Measurements from ENCODE around the gene C2. TPM values are rescaled to one million over a fixed set of nuclear protein-coding genes. Genes with fewer than 3 reads are reported as not detected.

C2 gene
- total and polyA plus RNA-seq, 5 experiments from 2014 or later: 3.8 to 4.3 TPM; not detected in 3

DNA sequence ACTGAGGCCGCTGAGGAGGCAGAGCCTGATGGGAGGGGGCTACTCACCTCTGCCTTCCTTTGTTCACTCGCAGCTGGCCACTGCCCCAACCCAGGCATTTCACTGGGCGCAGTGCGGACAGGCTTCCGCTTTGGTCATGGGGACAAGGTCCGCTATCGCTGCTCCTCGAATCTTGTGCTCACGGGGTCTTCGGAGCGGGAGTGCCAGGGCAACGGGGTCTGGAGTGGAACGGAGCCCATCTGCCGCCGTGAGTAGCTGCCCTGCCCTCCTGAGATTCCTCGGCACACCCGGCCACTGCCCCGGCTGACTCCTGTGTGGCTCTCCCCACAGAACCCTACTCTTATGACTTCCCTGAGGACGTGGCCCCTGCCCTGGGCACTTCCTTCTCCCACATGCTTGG is 6.0 kb downstream of the C2 start:
- no peak overlapping the region for H3K4me3 Mint-ChIP-seq
- peaks cover 0 to 12% (median 2%) of the 10 kb centered on the region in 5 donors for H3K27me3 Mint-ChIP-seq
- DNase-seq: peak in 1 of 10 donors; percentile 42
- POLR2A ChIA-PET: no interaction called here
- H3K4me1 Mint-ChIP-seq: no peaks in the 10 kb centered on the region
- no peak for ATAC-seq
- no peaks in the 10 kb centered on the region for H3K36me3 Mint-ChIP-seq
- peak overlapping the region in 1 of 10 donors; percentile 31 for H3K27ac Mint-ChIP-seq
- H3K9me3 Mint-ChIP-seq: no peaks in the 10 kb centered on the region

DNA sequence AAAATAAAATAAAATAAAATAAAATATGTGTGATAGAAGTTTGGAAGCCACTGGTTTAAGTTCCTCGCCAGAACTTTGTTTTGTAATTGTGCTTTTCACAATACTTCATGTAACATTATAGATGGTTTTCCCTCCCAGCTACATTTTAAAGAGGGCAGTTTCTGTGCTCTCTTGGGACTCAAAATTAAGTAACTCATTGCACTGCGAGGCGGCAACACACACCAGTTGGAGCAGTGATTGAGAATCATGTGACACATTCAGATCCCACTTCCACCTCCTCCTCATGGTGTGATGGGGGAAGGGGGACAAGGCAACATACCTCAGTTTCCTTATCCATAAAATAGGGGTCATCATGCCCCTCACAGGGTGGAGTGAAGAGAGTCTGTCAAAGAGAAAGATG is 7.5 kb downstream of the C2 start:
- no peak for ATAC-seq
- H3K36me3 Mint-ChIP-seq: no peaks in the 10 kb centered on the region

DNA sequence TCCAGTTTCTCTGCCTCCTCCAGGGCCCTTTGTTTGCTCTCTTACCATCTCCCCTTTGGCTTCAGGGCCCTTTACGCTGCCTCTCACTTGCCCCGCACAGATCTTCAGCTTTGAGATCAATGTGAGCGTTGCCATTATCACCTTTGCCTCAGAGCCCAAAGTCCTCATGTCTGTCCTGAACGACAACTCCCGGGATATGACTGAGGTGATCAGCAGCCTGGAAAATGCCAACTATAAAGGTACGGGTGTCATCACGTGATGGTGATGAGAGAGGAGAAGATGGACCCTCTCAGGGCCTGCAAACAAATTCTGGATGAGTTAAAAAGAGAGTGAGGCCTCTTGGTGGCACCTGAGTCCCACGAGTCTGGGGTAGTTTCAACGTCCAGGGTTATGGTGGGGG is 8.3 kb downstream of the C2 start:
- H3K4me1 Mint-ChIP-seq: no peaks in the 10 kb centered on the region
- H3K4me3 Mint-ChIP-seq: no peak overlapping the region
- peak overlapping the region in 1 of 10 donors; percentile 43 for H3K27ac Mint-ChIP-seq
- DNase-seq (peak in 1 of 10 donors; percentile 14), ATAC-seq (no peak)
- peaks cover 0 to 12% (median under 1%) of the 10 kb centered on the region in 5 donors for H3K27me3 Mint-ChIP-seq
- POLR2A ChIA-PET: interaction anchor here (0.7 kb wide), 1 partner anchor 1966 kb away, joined by 3 read pairs; no protein-coding TSS in a partner anchor
- H3K9me3 Mint-ChIP-seq: no peaks in the 10 kb centered on the region
- no peaks in the 10 kb centered on the region for H3K36me3 Mint-ChIP-seq

More for the DNA sequence above, 7.5 kb downstream of the C2 start:
- Mint-ChIP-seq H3K4me3 (no peak overlapping the region), H3K4me1 (no peaks in the 10 kb centered on the region), H3K27me3 (peaks cover 0 to 12% (median 2%) of the 10 kb centered on the region in 5 donors), H3K9me3 (no peaks in the 10 kb centered on the region), H3K27ac (no peak overlapping the region)
- peak in 1 of 10 donors; percentile 11 for DNase-seq
- POLR2A ChIA-PET: no interaction called here

DNA sequence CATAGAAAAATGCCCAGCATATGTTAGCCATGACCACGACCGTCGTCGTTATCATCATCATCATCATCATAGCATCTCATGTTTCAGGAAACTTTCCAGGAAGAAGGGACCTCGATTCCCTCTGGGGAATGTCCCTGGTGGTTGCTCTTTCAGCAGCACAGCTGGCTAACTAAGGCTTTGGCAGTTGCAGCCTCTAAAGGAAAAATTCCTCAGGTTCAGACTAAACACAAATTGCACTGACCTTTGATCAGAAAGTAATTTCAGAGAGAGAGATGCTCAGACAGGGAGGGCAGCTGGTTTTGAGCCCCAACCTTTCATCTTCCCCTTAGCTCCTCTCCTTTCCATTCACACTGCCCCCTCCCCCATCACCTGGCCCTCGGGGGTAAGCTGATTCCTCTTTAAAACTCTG is 12.7 kb downstream of the C2 start:
- H3K27me3 Mint-ChIP-seq: peaks cover 0 to 9% (median 8%) of the 10 kb centered on the region in 5 donors
- no peaks in the 10 kb centered on the region for H3K36me3 Mint-ChIP-seq
- peaks cover 0 to 5% (median 0%) of the 10 kb centered on the region in 4 donors for H3K4me1 Mint-ChIP-seq
- ATAC-seq: no peak
- POLR2A ChIA-PET: no interaction called here
- no peak overlapping the region for H3K27ac Mint-ChIP-seq
- H3K4me3 Mint-ChIP-seq: no peak overlapping the region
- DNase-seq: no peak
- H3K9me3 Mint-ChIP-seq: no peaks in the 10 kb centered on the region

DNA sequence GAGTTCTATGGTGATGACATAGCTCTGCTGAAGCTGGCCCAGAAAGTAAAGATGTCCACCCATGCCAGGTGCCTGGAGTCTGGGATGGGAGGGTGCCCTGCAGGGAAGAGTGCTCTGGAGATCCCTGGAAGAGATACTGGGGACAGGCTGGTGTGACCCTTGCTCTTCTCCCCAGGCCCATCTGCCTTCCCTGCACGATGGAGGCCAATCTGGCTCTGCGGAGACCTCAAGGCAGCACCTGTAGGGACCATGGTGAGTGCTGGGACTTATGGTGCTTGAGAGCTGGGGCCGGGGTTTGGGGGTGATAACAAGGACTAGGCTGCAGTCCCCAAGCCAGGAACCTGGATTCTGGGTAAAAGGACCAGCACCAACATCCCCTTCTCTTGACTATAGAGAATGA is 16.2 kb downstream of the C2 start:
- Mint-ChIP-seq H3K36me3 (no peaks in the 10 kb centered on the region), H3K4me1 (peaks cover 0 to 13% (median 1%) of the 10 kb centered on the region in 4 donors), H3K9me3 (no peaks in the 10 kb centered on the region), H3K27me3 (peaks cover 0 to 9% (median 8%) of the 10 kb centered on the region in 5 donors), H3K4me3 (no peak overlapping the region), H3K27ac (no peak overlapping the region)
- POLR2A ChIA-PET: no interaction called here
- DNase-seq: peak in 1 of 10 donors; percentile 48
- ATAC-seq: no peak

DNA sequence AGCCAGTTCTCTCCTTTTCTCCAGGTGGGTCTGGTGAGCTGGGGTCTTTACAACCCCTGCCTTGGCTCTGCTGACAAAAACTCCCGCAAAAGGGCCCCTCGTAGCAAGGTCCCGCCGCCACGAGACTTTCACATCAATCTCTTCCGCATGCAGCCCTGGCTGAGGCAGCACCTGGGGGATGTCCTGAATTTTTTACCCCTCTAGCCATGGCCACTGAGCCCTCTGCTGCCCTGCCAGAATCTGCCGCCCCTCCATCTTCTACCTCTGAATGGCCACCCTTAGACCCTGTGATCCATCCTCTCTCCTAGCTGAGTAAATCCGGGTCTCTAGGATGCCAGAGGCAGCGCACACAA is 17.6 kb downstream of the C2 start:
- POLR2A ChIA-PET: no interaction called here
- Mint-ChIP-seq H3K4me1 (peaks cover 0 to 15% (median 1%) of the 10 kb centered on the region in 4 donors), H3K27ac (no peak overlapping the region), H3K4me3 (no peak overlapping the region), H3K36me3 (no peaks in the 10 kb centered on the region), H3K27me3 (peaks cover 0 to 9% (median 8%) of the 10 kb centered on the region in 5 donors), H3K9me3 (no peaks in the 10 kb centered on the region)
- DNase-seq (peak in 1 of 10 donors; percentile 24), ATAC-seq (no peak)

DNA sequence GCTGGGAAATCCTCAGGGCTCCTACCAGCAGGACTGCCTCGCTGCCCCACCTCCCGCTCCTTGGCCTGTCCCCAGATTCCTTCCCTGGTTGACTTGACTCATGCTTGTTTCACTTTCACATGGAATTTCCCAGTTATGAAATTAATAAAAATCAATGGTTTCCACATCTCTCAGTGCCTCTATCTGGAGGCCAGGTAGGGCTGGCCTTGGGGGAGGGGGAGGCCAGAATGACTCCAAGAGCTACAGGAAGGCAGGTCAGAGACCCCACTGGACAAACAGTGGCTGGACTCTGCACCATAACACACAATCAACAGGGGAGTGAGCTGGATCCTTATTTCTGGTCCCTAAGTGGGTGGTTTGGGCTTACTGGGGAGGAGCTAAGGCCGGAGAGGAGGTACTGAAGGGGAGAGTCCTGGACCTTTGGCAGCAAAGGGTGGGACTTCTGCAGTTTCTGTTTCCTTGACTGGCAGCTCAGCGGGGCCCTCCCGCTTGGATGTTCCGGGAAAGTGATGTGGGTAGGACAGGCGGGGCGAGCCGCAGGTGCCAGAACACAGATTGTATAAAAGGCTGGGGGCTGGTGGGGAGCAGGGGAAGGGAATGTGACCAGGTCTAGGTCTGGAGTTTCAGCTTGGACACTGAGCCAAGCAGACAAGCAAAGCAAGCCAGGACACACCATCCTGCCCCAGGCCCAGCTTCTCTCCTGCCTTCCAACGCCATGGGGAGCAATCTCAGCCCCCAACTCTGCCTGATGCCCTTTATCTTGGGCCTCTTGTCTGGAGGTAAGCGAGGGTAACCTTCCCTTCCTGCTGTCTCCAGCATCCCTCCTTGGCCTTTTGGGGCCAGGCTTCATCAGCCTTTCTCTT is 18.2 kb downstream of the C2 start, which contains the start of gene CFB:
CFB (plus strand) TSS at position 589 of the 863 bp plus-strand sequence; CDS start at position 716, 127 bp downstream.
- no peaks in the 10 kb centered on the region for H3K36me3 Mint-ChIP-seq
- DNase-seq: peak in 1 of 10 donors; percentile 19
- no peak for ATAC-seq
- H3K4me1 Mint-ChIP-seq: peaks cover 0 to 15% (median 1%) of the 10 kb centered on the region in 4 donors
- no peaks in the 10 kb centered on the region for H3K9me3 Mint-ChIP-seq
- POLR2A ChIA-PET: no interaction called here
- no peak within 1 kb of the TSS for H3K4me3 Mint-ChIP-seq
- H3K27me3 Mint-ChIP-seq: peaks cover 0 to 9% (median 8%) of the 10 kb centered on the region in 5 donors
- H3K27ac Mint-ChIP-seq: peak within 1 kb of the TSS in 4 of 10 donors; percentile 10 to 59 (median 17)

DNA sequence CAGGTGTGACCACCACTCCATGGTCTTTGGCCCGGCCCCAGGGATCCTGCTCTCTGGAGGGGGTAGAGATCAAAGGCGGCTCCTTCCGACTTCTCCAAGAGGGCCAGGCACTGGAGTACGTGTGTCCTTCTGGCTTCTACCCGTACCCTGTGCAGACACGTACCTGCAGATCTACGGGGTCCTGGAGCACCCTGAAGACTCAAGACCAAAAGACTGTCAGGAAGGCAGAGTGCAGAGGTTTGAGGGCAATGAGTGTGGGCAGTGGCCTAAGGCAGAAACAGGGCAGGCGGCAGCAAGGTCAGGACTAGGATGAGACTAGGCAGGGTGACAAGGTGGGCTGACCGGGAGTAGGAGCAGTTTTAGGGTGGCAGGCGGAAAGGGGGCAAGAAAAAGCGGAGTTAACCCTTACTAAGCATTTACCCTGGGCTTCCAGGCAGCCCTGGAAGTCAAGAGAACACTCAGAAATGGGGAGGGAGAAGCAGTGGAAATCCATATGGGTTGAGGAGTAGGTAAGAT is 18.9 kb downstream of the C2 start:
- Mint-ChIP-seq H3K9me3 (no peaks in the 10 kb centered on the region), H3K4me1 (peaks cover 0 to 15% (median 1%) of the 10 kb centered on the region in 4 donors), H3K36me3 (peaks cover 0 to 2% (median 0%) of the 10 kb centered on the region in 3 donors), H3K27ac (peak overlapping the region in 2 of 10 donors; percentile 15 to 59), H3K4me3 (no peak overlapping the region), H3K27me3 (peaks cover 0 to 9% (median 8%) of the 10 kb centered on the region in 5 donors)
- ATAC-seq (no peak), DNase-seq (no peak)
- POLR2A ChIA-PET: no interaction called here

DNA sequence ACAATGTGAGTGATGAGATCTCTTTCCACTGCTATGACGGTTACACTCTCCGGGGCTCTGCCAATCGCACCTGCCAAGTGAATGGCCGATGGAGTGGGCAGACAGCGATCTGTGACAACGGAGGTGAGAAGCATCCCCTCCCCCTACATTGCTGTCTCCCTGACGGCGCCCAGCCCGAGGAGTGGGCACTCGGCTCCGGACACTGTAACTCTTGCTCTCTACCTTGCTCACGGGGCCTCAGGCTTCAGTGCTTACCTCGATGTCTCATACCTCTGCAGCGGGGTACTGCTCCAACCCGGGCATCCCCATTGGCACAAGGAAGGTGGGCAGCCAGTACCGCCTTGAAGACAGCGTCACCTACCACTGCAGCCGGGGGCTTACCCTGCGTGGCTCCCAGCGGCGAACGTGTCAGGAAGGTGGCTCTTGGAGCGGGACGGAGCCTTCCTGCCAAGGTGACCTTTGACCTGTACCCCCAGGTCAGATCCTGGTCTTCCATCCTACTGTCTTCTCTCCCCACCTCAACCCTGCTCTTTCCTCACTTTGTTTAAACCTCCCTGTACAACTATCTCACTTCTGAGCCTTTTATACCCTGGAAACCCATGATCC is 19.7 kb downstream of the C2 start:
- no peak overlapping the region for H3K4me3 Mint-ChIP-seq
- no peak for DNase-seq
- peak overlapping the region in 3 of 10 donors; percentile 28 to 69 (median 55) for H3K27ac Mint-ChIP-seq
- no peak for ATAC-seq
- peaks cover 0 to 14% (median 1%) of the 10 kb centered on the region in 4 donors for H3K4me1 Mint-ChIP-seq
- POLR2A ChIA-PET: no interaction called here
- H3K9me3 Mint-ChIP-seq: no peaks in the 10 kb centered on the region
- H3K36me3 Mint-ChIP-seq: peaks cover 0 to 2% (median 0%) of the 10 kb centered on the region in 3 donors
- H3K27me3 Mint-ChIP-seq: peaks cover 0 to 8% (median 6%) of the 10 kb centered on the region in 5 donors

DNA sequence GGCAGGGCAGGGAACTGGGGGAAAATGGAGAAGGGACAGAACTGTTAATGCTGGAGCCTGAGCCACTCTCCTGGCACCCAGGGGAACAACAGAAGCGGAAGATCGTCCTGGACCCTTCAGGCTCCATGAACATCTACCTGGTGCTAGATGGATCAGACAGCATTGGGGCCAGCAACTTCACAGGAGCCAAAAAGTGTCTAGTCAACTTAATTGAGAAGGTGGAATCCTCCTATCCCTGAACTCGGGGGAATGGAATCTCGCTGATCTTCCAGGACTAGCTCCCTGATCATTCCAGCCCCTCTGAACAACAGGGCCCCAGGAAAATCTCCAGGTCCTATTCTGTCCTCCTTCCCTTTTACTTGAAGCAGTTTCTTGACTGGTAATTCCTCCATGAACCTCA is 20.3 kb downstream of the C2 start:
- Mint-ChIP-seq H3K4me1 (peaks cover 0 to 10% (median 1%) of the 10 kb centered on the region in 4 donors), H3K4me3 (no peak overlapping the region), H3K27ac (peak overlapping the region in 4 of 10 donors; percentile 19 to 69 (median 28)), H3K27me3 (peaks cover 0 to 1% (median 0%) of the 10 kb centered on the region in 5 donors), H3K36me3 (peaks cover 0 to 8% (median 0%) of the 10 kb centered on the region in 3 donors), H3K9me3 (no peaks in the 10 kb centered on the region)
- DNase-seq (no peak), ATAC-seq (no peak)
- POLR2A ChIA-PET: no interaction called here

DNA sequence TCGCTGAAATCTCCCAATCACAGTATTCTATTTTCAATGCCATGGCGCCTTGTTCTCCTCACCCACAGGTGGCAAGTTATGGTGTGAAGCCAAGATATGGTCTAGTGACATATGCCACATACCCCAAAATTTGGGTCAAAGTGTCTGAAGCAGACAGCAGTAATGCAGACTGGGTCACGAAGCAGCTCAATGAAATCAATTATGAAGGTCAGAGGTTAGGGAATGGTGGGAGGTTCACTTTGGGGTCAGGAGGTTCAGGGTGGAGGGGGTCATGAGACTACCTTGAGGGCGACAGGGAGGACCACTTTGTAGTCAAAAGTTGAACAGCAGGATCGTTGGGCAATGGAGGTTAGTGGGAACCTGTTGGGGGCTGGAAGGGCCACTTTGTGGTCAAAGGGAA is 20.8 kb downstream of the C2 start:
- peaks cover 1 to 12% (median 2%) of the 10 kb centered on the region in 3 donors for H3K36me3 Mint-ChIP-seq
- POLR2A ChIA-PET: no interaction called here
- no peaks in the 10 kb centered on the region for H3K9me3 Mint-ChIP-seq
- DNase-seq (no peak), ATAC-seq (no peak)
- peaks cover 0 to 12% (median 1%) of the 10 kb centered on the region in 4 donors for H3K4me1 Mint-ChIP-seq
- H3K27ac Mint-ChIP-seq: peak overlapping the region in 3 of 10 donors; percentile 29 to 65 (median 63)
- H3K4me3 Mint-ChIP-seq: peak overlapping the region in 1 of 10 donors; percentile 4
- peaks cover 0 to 1% (median 0%) of the 10 kb centered on the region in 5 donors for H3K27me3 Mint-ChIP-seq

DNA sequence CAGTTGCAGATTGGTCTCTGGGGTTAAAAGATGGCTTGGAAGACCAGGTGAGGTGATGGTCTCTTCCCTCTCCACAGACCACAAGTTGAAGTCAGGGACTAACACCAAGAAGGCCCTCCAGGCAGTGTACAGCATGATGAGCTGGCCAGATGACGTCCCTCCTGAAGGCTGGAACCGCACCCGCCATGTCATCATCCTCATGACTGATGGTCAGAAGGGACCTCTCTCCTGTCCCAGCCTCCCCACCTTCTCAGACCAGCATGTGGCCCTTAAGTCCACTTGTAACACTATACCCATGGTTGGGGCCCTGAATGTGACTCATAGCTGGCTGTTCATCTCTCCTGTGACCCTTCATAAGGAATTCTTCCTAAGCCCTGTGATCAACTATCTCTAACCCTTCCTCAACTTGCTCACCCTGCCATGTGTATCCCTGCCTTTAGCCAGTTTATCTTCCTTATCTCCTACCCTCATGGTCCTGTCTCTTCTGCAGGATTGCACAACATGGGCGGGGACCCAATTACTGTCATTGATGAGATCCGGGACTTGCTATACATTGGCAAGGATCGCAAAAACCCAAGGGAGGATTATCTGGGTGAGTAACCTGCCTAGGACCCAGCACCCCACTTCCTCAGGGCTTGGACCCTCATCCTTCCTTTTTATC is 21.4 kb downstream of the C2 start:
- ATAC-seq (no peak), DNase-seq (peak in 1 of 10 donors; percentile 24)
- Mint-ChIP-seq H3K27me3 (peaks cover 0 to 1% (median 0%) of the 10 kb centered on the region in 5 donors), H3K36me3 (peaks cover 4 to 18% (median 7%) of the 10 kb centered on the region in 3 donors), H3K4me3 (no peak overlapping the region), H3K9me3 (no peaks in the 10 kb centered on the region), H3K4me1 (peaks cover 0 to 13% (median 1%) of the 10 kb centered on the region in 4 donors), H3K27ac (peak overlapping the region in 5 of 10 donors; percentile 0 to 82 (median 47))
- POLR2A ChIA-PET: interaction anchor here (0.6 kb wide), 1 partner anchor 41 kb away, joined by 8 read pairs; no protein-coding TSS in a partner anchor
